Caco-2 (cell line): ENCODE data around the gene EIF2A. TPM values are rescaled to one million over a fixed set of nuclear protein-coding genes. Genes with fewer than 3 reads are reported as not detected.

Experiments used
- BruUV-seq: library from RNA; stranded (reverse); fragments of 400-500 nt; replicated peaks from 2 replicates; lab custom pipeline; 2021; lab: Mats Ljungman, UMichigan
- CTCF ChIA-PET: fragments of 300-600 bp; sonication (Branson Sonifier 250); formaldehyde crosslinking; loops from one replicate; lab custom pipeline; 2022; ENCODE audit warnings: antibody characterized with exemption; lab: Charles Lee
- POLR2A ChIA-PET: fragments of 300-600 bp; sonication (Branson Sonifier 250); formaldehyde crosslinking; loops from one replicate; lab custom pipeline; 2022; ENCODE audit warnings: antibody characterized with exemption; lab: Charles Lee
- DNase-seq, 2 experiments: peaks; one replicate each; pipeline versions ENCODE4 v3.0.0 to v3.0.0-alpha.2; 2020 to 2022
- H3K27me3 ChIP-seq: replicated peaks from 2 replicates; pipeline ENCODE4 v1.6.0; 2011; ENCODE audit warnings: low read length; ENCODE audit not compliant: control insufficient read depth, insufficient read depth
- H3K36me3 ChIP-seq: 2 replicates; pipeline ENCODE4 v1.5.1; 2011; ENCODE audit warnings: low read length; ENCODE audit not compliant: control insufficient read depth, insufficient read depth
- H3K4me1 ChIP-seq: fragments of 250-450 bp; sonication (Bioruptor Pico); 2 replicates; pipeline ENCODE4 v1.5.1; 2020; ENCODE audit warnings: mild to moderate bottlenecking
- H3K4me3 ChIP-seq: 2 replicates; pipeline ENCODE4 v1.5.1; 2011; ENCODE audit warnings: low read depth, mild to moderate bottlenecking, control low read depth, low read length
- H3K9me3 ChIP-seq: fragments of 250-450 bp; sonication (Bioruptor Pico); 2 replicates; pipeline ENCODE4 v1.5.1; 2020; ENCODE audit warnings: mild to moderate bottlenecking, moderate library complexity
- H3K27ac Mint-ChIP-seq: one replicate; pipeline ENCODE4 v1.8.0; 2022; ENCODE audit warnings: mixed read lengths; ENCODE audit not compliant: unreplicated experiment
- H3K27me3 Mint-ChIP-seq: one replicate; pipeline ENCODE4 v1.8.0; 2022; ENCODE audit warnings: mixed read lengths; ENCODE audit not compliant: insufficient read depth, unreplicated experiment
- H3K36me3 Mint-ChIP-seq: one replicate; pipeline ENCODE4 v1.8.0; 2022; ENCODE audit warnings: mild to moderate bottlenecking, mixed read lengths; ENCODE audit not compliant: insufficient read depth, unreplicated experiment
- H3K4me1 Mint-ChIP-seq: one replicate; pipeline ENCODE4 v1.8.0; 2022; ENCODE audit warnings: low read depth, mixed read lengths; ENCODE audit not compliant: unreplicated experiment
- H3K4me3 Mint-ChIP-seq: one replicate; pipeline ENCODE4 v1.8.0; 2022; ENCODE audit warnings: mild to moderate bottlenecking, moderate library complexity, mixed read lengths; ENCODE audit not compliant: unreplicated experiment
- H3K9me3 Mint-ChIP-seq: one replicate; pipeline ENCODE4 v1.8.0; 2022; ENCODE audit warnings: mixed read lengths; ENCODE audit not compliant: unreplicated experiment
- intact Hi-C: fragments of 100-400 bp; cut with micrococcal nuclease; formaldehyde crosslinking; loops from one replicate; pipeline ENCODE4 v1.10.0; 2022; ENCODE audit not compliant: unreplicated experiment
- total RNA-seq: library from RNA; stranded (reverse); gene quantifications from 2 replicates; pipeline ENCODE4 v1.2.3, GENCODE V29; 2022
- TF ChIP-seq, protein P1 (sequence below), 2 experiments: fragments of 200-600 bp in 1 of 2; IDR thresholded peaks; 1 replicate in 1 of 2; 2 replicates in 1 of 2; pipeline versions ENCODE4 v1.5.1 to v1.8.0; 2011 to 2022; ENCODE audit warnings: antibody characterized with exemption in 1 of 2, control low read depth in 1 of 2, inconsistent platforms in 1 of 2, low read depth in 1 of 2, low read length in 1 of 2, mild to moderate bottlenecking in 1 of 2, moderate library complexity in 1 of 2; ENCODE audit not compliant: insufficient read depth in 1 of 2, severe bottlenecking in 1 of 2, unreplicated experiment in 1 of 2

EIF2A gene
- total RNA-seq, 1 experiment from 2014 or later, result 97.1 TPM

DNA sequence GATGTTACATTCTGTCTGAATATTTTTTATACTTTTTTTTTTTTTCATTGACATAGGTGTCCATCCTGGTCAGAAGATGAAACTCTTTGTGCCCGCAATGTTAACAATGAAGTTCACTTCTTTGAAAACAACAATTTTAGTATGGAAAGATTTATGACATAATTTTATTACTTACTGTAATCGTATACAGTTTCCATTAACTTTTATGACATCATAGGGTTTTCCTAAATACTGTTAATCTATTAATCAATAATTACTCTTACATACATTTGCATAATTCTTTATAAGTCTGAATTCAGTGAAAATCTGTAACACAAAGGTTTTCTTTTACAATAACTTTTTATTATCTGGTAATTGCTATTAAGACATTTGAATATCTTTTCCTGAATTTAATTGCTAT is 17.7 kb downstream of the EIF2A start:
- BruUV-seq, result no TSS peak
- POLR2A ChIA-PET, result no interaction called here
- intact Hi-C loops, result no loop called here

DNA sequence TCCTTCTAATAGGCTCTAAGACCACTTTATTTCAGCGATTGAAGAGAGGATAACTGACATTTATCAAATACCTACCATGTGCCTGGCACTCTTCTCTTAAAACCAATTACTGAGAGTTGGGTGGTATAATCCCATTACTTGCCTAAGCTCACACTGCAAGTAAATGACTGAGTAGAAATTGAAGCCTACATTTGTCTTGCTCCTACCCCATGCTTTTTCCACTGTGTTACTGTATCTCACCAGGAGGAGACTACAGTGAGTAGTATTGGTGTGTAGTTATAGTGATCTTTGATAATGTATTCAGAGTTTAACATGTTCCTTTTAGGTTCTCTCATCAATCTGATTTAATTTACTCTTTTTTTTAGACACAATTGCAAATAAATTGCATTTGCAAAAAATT is 20.7 kb downstream of the EIF2A start:
- H3K9me3 ChIP-seq, result no peaks in the 10 kb centered on the region
- intact Hi-C loops, result no loop called here
- H3K4me1 ChIP-seq, result no peaks in the 10 kb centered on the region
- TF ChIP-seq, protein P1, sequence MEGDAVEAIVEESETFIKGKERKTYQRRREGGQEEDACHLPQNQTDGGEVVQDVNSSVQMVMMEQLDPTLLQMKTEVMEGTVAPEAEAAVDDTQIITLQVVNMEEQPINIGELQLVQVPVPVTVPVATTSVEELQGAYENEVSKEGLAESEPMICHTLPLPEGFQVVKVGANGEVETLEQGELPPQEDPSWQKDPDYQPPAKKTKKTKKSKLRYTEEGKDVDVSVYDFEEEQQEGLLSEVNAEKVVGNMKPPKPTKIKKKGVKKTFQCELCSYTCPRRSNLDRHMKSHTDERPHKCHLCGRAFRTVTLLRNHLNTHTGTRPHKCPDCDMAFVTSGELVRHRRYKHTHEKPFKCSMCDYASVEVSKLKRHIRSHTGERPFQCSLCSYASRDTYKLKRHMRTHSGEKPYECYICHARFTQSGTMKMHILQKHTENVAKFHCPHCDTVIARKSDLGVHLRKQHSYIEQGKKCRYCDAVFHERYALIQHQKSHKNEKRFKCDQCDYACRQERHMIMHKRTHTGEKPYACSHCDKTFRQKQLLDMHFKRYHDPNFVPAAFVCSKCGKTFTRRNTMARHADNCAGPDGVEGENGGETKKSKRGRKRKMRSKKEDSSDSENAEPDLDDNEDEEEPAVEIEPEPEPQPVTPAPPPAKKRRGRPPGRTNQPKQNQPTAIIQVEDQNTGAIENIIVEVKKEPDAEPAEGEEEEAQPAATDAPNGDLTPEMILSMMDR (IDR thresholded peaks at IDR 0.05; ENCODE audit: insufficient read depth in 1 of 2, low read depth in 1 of 2, low read length in 1 of 2, severe bottlenecking in 1 of 2, unreplicated experiment in 1 of 2), result no peak
- BruUV-seq, result no TSS peak
- H3K4me3 ChIP-seq, result no peak overlapping the region
- POLR2A ChIA-PET, result interaction anchor here (1.2 kb wide), 1 partner anchor 21 kb away, joined by 3 read pairs; the partner anchor contains the start of genes EIF2A and SERP1
- Mint-ChIP-seq H3K27me3 (no peaks in the 10 kb centered on the region), H3K36me3 (peaks cover 49% of the 10 kb centered on the region), H3K4me1 (no peaks in the 10 kb centered on the region), H3K9me3 (no peaks in the 10 kb centered on the region), H3K27ac (no peak overlapping the region), H3K4me3 (no peak overlapping the region)
- no peak for DNase-seq
- H3K27me3 ChIP-seq, result no peaks in the 10 kb centered on the region
- H3K36me3 ChIP-seq, result no peaks in the 10 kb centered on the region
- CTCF ChIA-PET, result interaction anchor here (0.6 kb wide), 1 partner anchor 10 kb away, joined by 4 read pairs; no protein-coding TSS in a partner anchor

More for the DNA sequence above, 17.7 kb downstream of the EIF2A start:
- Mint-ChIP-seq H3K27ac (no peak overlapping the region), H3K36me3 (peaks cover 31% of the 10 kb centered on the region), H3K27me3 (no peaks in the 10 kb centered on the region), H3K4me3 (no peak overlapping the region), H3K9me3 (no peaks in the 10 kb centered on the region), H3K4me1 (no peaks in the 10 kb centered on the region)
- Histone ChIP-seq H3K27me3 (no peaks in the 10 kb centered on the region), H3K4me1 (no peaks in the 10 kb centered on the region), H3K9me3 (no peaks in the 10 kb centered on the region), H3K4me3 (no peak overlapping the region), H3K36me3 (no peaks in the 10 kb centered on the region)
- TF ChIP-seq, protein P1 (IDR thresholded peaks at IDR 0.05; ENCODE audit: insufficient read depth in 1 of 2, low read depth in 1 of 2, low read length in 1 of 2, severe bottlenecking in 1 of 2, unreplicated experiment in 1 of 2), result no peak
- CTCF ChIA-PET, result no interaction called here
- no peak for DNase-seq

GRCh38 chr3:150577855-150578254 is 31.3 kb downstream of the EIF2A start:
- no TSS peak for BruUV-seq
- Mint-ChIP-seq H3K36me3 (peaks cover 51% of the 10 kb centered on the region), H3K9me3 (no peaks in the 10 kb centered on the region), H3K4me1 (no peaks in the 10 kb centered on the region), H3K27ac (no peak overlapping the region), H3K27me3 (no peaks in the 10 kb centered on the region), H3K4me3 (no peak overlapping the region)
- no peaks in the 10 kb centered on the region for H3K4me1 ChIP-seq
- ChIA-PET CTCF (interaction anchor here (0.7 kb wide), 1 partner anchor 10 kb away, joined by 4 read pairs; no protein-coding TSS in a partner anchor), POLR2A (no interaction called here)
- TF ChIP-seq, protein P1 (IDR thresholded peaks at IDR 0.05; ENCODE audit: insufficient read depth in 1 of 2, low read depth in 1 of 2, low read length in 1 of 2, severe bottlenecking in 1 of 2, unreplicated experiment in 1 of 2), result no peak
- DNase-seq, result no peak
- H3K36me3 ChIP-seq, result peaks cover 5% of the 10 kb centered on the region; the same call in 1 of the 2 replicates
- H3K4me3 ChIP-seq, result no peak overlapping the region
- intact Hi-C loops, result no loop called here
- no peaks in the 10 kb centered on the region for H3K27me3 ChIP-seq
- no peaks in the 10 kb centered on the region for H3K9me3 ChIP-seq
